Heart right ventricle (tissue), 16 donors: ENCODE data around the gene NFATC1. TPM values are rescaled to one million over a fixed set of nuclear protein-coding genes. Genes with fewer than 3 reads are reported as not detected.
A peak's percentile ranks its signal among the peaks of the same experiment; 100 is the strongest.

Experiments
- ATAC-seq, 8 donors: fragments of 200-7000 bp; cut with Tn5 transposase; one replicate each; pipeline ENCODE4 v1.9.1; 2020; ENCODE audit warnings: mild to moderate bottlenecking in 8 of 8, moderate library complexity in 8 of 8, moderate number of reproducible peaks in 1 of 8
- DNase-seq, 2 donors: peaks; one replicate each; pipeline ENCODE4 v3.0.0-alpha.2; 2020
- H3K27ac ChIP-seq, 10 donors: fragments of 200-600 bp; sonication (generic) in 2 of 10; one replicate each; pipeline versions ENCODE4 v1.5.0 to v1.8.0; 2020 to 2022; ENCODE audit warnings: mild to moderate bottlenecking in 3 of 10
- H3K27me3 ChIP-seq, 7 donors: fragments of 200-600 bp; one replicate each; pipeline ENCODE4 v1.8.0; 2021 to 2022; ENCODE audit warnings: mild to moderate bottlenecking in 2 of 7
- H3K36me3 ChIP-seq, 9 donors: fragments of 200-600 bp; sonication (generic) in 1 of 9; one replicate each; pipeline versions ENCODE4 v1.5.0 to v1.8.0; 2020 to 2022; ENCODE audit warnings: mild to moderate bottlenecking in 2 of 9
- H3K4me1 ChIP-seq, 9 donors: fragments of 200-600 bp; sonication (generic) in 1 of 9; one replicate each; pipeline versions ENCODE4 v1.5.0 to v1.8.0; 2020 to 2022; ENCODE audit warnings: mild to moderate bottlenecking in 4 of 9
- H3K4me3 ChIP-seq, 10 donors: fragments of 200-600 bp; sonication (generic) in 2 of 10; one replicate each; pipeline versions ENCODE4 v1.5.0 to v1.8.0; 2020 to 2022; ENCODE audit warnings: mild to moderate bottlenecking in 7 of 10, moderate library complexity in 2 of 10
- H3K9me3 ChIP-seq, 11 donors: fragments of 200-600 bp in 10 of 11; sonication (generic) in 2 of 11; one replicate each; pipeline versions ENCODE4 v1.5.0 to v1.8.0; 2013 to 2022; ENCODE audit warnings: mild to moderate bottlenecking in 2 of 11, control low read depth in 1 of 11, moderate library complexity in 1 of 11
- CTCF ChIP-seq, 9 donors: fragments of 200-600 bp; sonication (generic) in 2 of 9; IDR thresholded peaks; one replicate each; pipeline versions ENCODE4 v1.5.0 to v1.8.0; 2021 to 2022; ENCODE audit warnings: antibody characterized with exemption in 9 of 9, mild to moderate bottlenecking in 5 of 9, moderate library complexity in 1 of 9
- WGBS, 2 donors: extraction: QIAGEN DNeasy Blood & Tissue Kit; methylation state at CpG; one replicate each; pipeline ENCODE4 v1.1.7; 2013; ENCODE audit warnings: inconsistent platforms in 1 of 2; 5-methylcytosine and 5-hydroxymethylcytosine counted together
- intact Hi-C, 10 donors: fragments of 100-400 bp; cut with DNase I; formaldehyde crosslinking; loops; one replicate each; pipeline versions ENCODE4 v1.11.1 to v1.14.2; 2022
- polyA plus RNA-seq, 2 donors: library from polyadenylated mRNA; stranded (reverse); fragments of 200-250 nt; gene quantifications; one replicate each; pipeline ENCODE4 v1.2.3, GENCODE V29; 2013
- total RNA-seq, 10 donors: library from RNA; stranded (reverse); fragmentation: NEBNext Ultra II Directional in 3 of 10; extraction: Animal tissue kit (Norgen Biotek cat#: 25700) in 3 of 10; gene quantifications; one replicate each; pipeline versions ENCODE4 v1.2.1 to v1.2.4, GENCODE V29; 2021 to 2023
- donor health status: Arrhythmogenic right ventricular cardiomyopathy.
- donor health status: ischemic (EF 13 %, LVEDD 7.1; RV severe dilation, severe dysfunction).
- donor health status: healthy with polysubstance abuse.
- donor health status: DM: no; HTN: yes; CAD: no.
- donor health status: DM: no; HTN: no; CAD: no.
- donor health status: ischemic (EF 25% LVEDD 6.9; RV normal size, moderate dysfunction).
- donor health status: ischemic (EF 25% LVEDD 5.7; RV mildly dilated, moderate dysfunction).
- donor health status: healthy.
- donor health status: DM: yes; HTN: yes; CAD: no.
- donor health status: Ischemic cardiomyopathy.
- donor health status: ischemic (EF 35%, LVEDD 5.7; RV mildly dilated, moderate dysfunction).
- donor health status: nonischemic (EF 11% LVEDD 7.7; RV severe dilation, severe dysfunction).
- donor health status: DM: yes; HTN: yes; CAD: no.
- donor health status: PGD.
- donor health status: ischemic (EF 29% LVEDD 5.4; RV normal size, mild dysfunction).
- donor health status: nonischemic (EF 23%, LVEDD 6.1; RV moderate dilation, normal function).

NFATC1 gene
- total and polyA plus RNA-seq, 12 donors: 6.3 to 23.8 (median 18.6) TPM

- TF ChIP-seq CTCF (IDR thresholded peaks at IDR 0.05): no peak
- H3K36me3 ChIP-seq: peaks cover 0 to 50% (median 0%) of the 10 kb centered on the region in 9 donors
- no peaks in the 10 kb centered on the region for H3K27me3 ChIP-seq
- no peak overlapping the region for H3K27ac ChIP-seq
- intact Hi-C loops: no loop called here
- peaks cover 0 to 8% (median 0%) of the 10 kb centered on the region in 9 donors for H3K4me1 ChIP-seq
- ATAC-seq (no peak), DNase-seq (no peak)
- H3K9me3 ChIP-seq: no peaks in the 10 kb centered on the region
- no peak overlapping the region for H3K4me3 ChIP-seq
- WGBS, 2 donors: 92% methylated on average over 8 of the region's 8 CpGs
Measured at GRCh38 chr18:79367480-79367879, 28.2 kb upstream of the NFATC1 start.

- no peaks in the 10 kb centered on the region for H3K9me3 ChIP-seq
- no peak overlapping the region for H3K4me3 ChIP-seq
- DNase-seq (no peak), ATAC-seq (peak in 1 of 8 donors; percentile 50)
- no peaks in the 10 kb centered on the region for H3K27me3 ChIP-seq
- intact Hi-C loops: no loop called here
- peaks cover 0 to 50% (median 0%) of the 10 kb centered on the region in 9 donors for H3K36me3 ChIP-seq
- peaks cover 0 to 8% (median 0%) of the 10 kb centered on the region in 9 donors for H3K4me1 ChIP-seq
- no peak overlapping the region for H3K27ac ChIP-seq
- WGBS, 2 donors: 80% methylated on average over 18 of the region's 18 CpGs
- TF ChIP-seq CTCF (IDR thresholded peaks at IDR 0.05): no peak
Measured at GRCh38 chr18:79367989-79368388, 27.7 kb upstream of the NFATC1 start.

- Histone ChIP-seq H3K36me3 (peaks cover 0 to 49% (median 0%) of the 10 kb centered on the region in 9 donors), H3K9me3 (no peaks in the 10 kb centered on the region), H3K4me3 (no peak overlapping the region), H3K27me3 (no peaks in the 10 kb centered on the region), H3K4me1 (peaks cover 0 to 8% (median 0%) of the 10 kb centered on the region in 9 donors), H3K27ac (no peak overlapping the region)
- peak in 1 of 8 donors; percentile 46 for ATAC-seq
- no peak for TF ChIP-seq CTCF (IDR thresholded peaks at IDR 0.05)
- WGBS, 2 donors: 64 to 75% methylated on average over 15 of the region's 15 CpGs
- intact Hi-C loops: no loop called here
- DNase-seq: no peak
Measured at GRCh38 chr18:79368681-79369080, 27.0 kb upstream of the NFATC1 start.

- intact Hi-C loops: loop anchor here in 1 of 10 donors (10.0 kb wide), 1 partner anchor 783 kb away; no protein-coding TSS in a partner anchor
- Histone ChIP-seq H3K9me3 (no peaks in the 10 kb centered on the region), H3K27me3 (no peaks in the 10 kb centered on the region), H3K36me3 (peaks cover 0 to 50% (median 0%) of the 10 kb centered on the region in 9 donors), H3K4me3 (no peak overlapping the region), H3K4me1 (peaks cover 0 to 8% (median 0%) of the 10 kb centered on the region in 9 donors), H3K27ac (no peak overlapping the region)
- 83 to 85% methylated on average over 14 of the region's 14 CpGs for WGBS, 2 donors
- ATAC-seq: no peak
- TF ChIP-seq CTCF (IDR thresholded peaks at IDR 0.05): no peak
- DNase-seq: no peak
Measured at GRCh38 chr18:79371561-79372121, 24.1 kb upstream of the NFATC1 start.
